Right atrium auricular region (tissue), 2 donors: Measurements from ENCODE around the gene MIPOL1. TPM values are rescaled to one million over a fixed set of nuclear protein-coding genes. Genes with fewer than 3 reads are reported as not detected.

Source experiments
- DNase-seq: peaks from one replicate; pipeline ENCODE4 v3.0.0-alpha.2; 2019; ENCODE audit warnings: low spot score
- H3K27ac ChIP-seq, 2 donors: fragments of 200-600 bp; sonication (generic); 1 replicate in 1 of 2; 2 replicates in 1 of 2; pipeline ENCODE4 v1.5.1; 2016 to 2019
- H3K27me3 ChIP-seq, 2 donors: fragments of 200-600 bp; sonication (generic); one replicate each; pipeline versions ENCODE4 v1.5.1 to v1.6.0; 2017 to 2019
- H3K36me3 ChIP-seq: fragments of 200-600 bp; sonication (generic); one replicate; pipeline ENCODE4 v1.5.1; 2016
- H3K4me1 ChIP-seq, 2 donors: fragments of 200-600 bp; sonication (generic); one replicate each; pipeline versions ENCODE4 v1.5.1 to v1.6.0; 2017 to 2019
- H3K4me3 ChIP-seq, 2 donors: fragments of 200-600 bp; sonication (generic); 1 replicate in 1 of 2; 2 replicates in 1 of 2; pipeline ENCODE4 v1.5.1; 2017 to 2019; ENCODE audit warnings: mild to moderate bottlenecking in 1 of 2, moderate library complexity in 1 of 2
- H3K9me3 ChIP-seq, 2 donors: fragments of 200-600 bp; sonication (generic); one replicate each; pipeline ENCODE4 v1.5.1; 2019
- CTCF ChIP-seq, 2 donors: fragments of 200-600 bp; sonication (generic); IDR thresholded peaks; one replicate each; pipeline ENCODE4 v1.5.1; 2019; ENCODE audit warnings: antibody characterized with exemption in 2 of 2
- total RNA-seq, 2 donors: library from RNA; depleted of rRNA; stranded (reverse); fragments of >200 nt; gene quantifications; one replicate each; pipeline ENCODE4 v1.1.0, GENCODE V29; 2016

Gene MIPOL1
- total RNA-seq, 2 donors from 2014 or later = 4.9 to 6.2 TPM

- no peak overlapping the region for H3K4me3 ChIP-seq
- no peaks in the 10 kb centered on the region for H3K27me3 ChIP-seq
- no peak overlapping the region for H3K27ac ChIP-seq
- no peaks in the 10 kb centered on the region for H3K4me1 ChIP-seq
- DNase-seq = no peak
- no peak for TF ChIP-seq CTCF (IDR thresholded peaks at IDR 0.05)
- no peaks in the 10 kb centered on the region for H3K9me3 ChIP-seq
- H3K36me3 ChIP-seq = peaks cover 9% of the 10 kb centered on the region
These were observed 66.0 kb downstream of the MIPOL1 start for GRCh38 chr14:37263656-37264236.

DNA sequence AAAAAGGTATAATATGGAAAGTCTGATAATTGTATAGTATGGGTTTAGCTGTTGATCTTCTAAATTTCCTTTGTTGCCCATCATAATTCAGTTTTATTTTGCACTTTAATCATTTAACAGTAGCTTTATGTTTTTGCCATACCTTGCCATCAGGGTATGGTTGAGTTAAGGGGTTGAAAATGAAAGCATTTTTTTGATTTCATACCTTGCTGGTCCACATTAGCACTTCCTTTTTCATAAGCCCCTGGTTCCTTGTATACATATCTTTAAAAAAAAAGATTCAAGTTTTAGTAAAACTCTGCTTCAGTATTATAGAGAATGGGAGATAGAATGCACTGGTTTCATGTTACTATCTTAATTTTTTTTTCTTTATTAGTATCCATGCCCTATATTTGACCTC, 71.1 kb downstream of the MIPOL1 start:
- Histone ChIP-seq H3K36me3 (peaks cover 9% of the 10 kb centered on the region), H3K9me3 (no peaks in the 10 kb centered on the region), H3K27me3 (no peaks in the 10 kb centered on the region), H3K4me1 (no peaks in the 10 kb centered on the region), H3K27ac (no peak overlapping the region), H3K4me3 (no peak overlapping the region)
- no peak for DNase-seq
- TF ChIP-seq CTCF (IDR thresholded peaks at IDR 0.05) = no peak

- DNase-seq = no peak
- H3K27me3 ChIP-seq = no peaks in the 10 kb centered on the region
- H3K36me3 ChIP-seq = peaks cover 9% of the 10 kb centered on the region
- TF ChIP-seq CTCF (IDR thresholded peaks at IDR 0.05) = no peak
- H3K4me3 ChIP-seq = no peak overlapping the region
- no peaks in the 10 kb centered on the region for H3K9me3 ChIP-seq
- H3K4me1 ChIP-seq = no peaks in the 10 kb centered on the region
- no peak overlapping the region for H3K27ac ChIP-seq
These were observed 72.9 kb downstream of the MIPOL1 start for GRCh38 chr14:37270629-37271028.

DNA sequence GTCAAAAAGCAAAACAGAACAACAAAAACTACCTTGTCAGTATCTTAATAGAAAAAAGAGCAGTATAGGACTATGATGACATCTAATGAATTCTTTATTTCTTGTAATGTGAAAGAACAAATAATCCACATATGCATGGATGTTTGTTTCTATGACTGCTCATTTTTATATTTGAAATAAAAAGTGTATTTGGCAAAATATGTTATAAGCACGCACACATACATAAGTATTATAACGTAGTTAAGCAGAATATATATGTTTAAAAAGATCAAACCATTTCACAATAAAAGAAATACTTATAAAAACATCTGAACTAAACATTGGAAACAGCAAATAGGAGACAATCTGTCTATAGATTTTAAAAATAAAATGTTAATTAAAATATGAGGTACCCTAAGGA, 74.8 kb downstream of the MIPOL1 start:
- DNase-seq = no peak
- Histone ChIP-seq H3K4me1 (no peaks in the 10 kb centered on the region), H3K27ac (no peak overlapping the region), H3K36me3 (peaks cover 2% of the 10 kb centered on the region), H3K27me3 (no peaks in the 10 kb centered on the region), H3K4me3 (no peak overlapping the region), H3K9me3 (no peaks in the 10 kb centered on the region)
- no peak for TF ChIP-seq CTCF (IDR thresholded peaks at IDR 0.05)

GRCh38 chr14:37274652-37275051, 76.9 kb downstream of the MIPOL1 start:
- H3K4me1 ChIP-seq = no peaks in the 10 kb centered on the region

More at GRCh38 chr14:37274652-37275051, 76.9 kb downstream of the MIPOL1 start:
- H3K27me3 ChIP-seq = no peaks in the 10 kb centered on the region
- H3K4me3 ChIP-seq = no peak overlapping the region
- no peaks in the 10 kb centered on the region for H3K9me3 ChIP-seq
- H3K36me3 ChIP-seq = no peaks in the 10 kb centered on the region
- no peak for TF ChIP-seq CTCF (IDR thresholded peaks at IDR 0.05)
- H3K27ac ChIP-seq = no peak overlapping the region
- no peak for DNase-seq
